Measurements from ENCODE around the gene DEGS1. TPM values are rescaled to one million over a fixed set of nuclear protein-coding genes. Genes with fewer than 3 reads are reported as not detected.

The DEGS1 gene
- total RNA-seq, 1 experiment from 2014 or later = 59.8 TPM

- H3K4me3 Mint-ChIP-seq = peak overlapping the region; percentile 44 to 71
- Histone ChIP-seq H3K9ac (ENCODE audit: extremely low read depth, insufficient read length, low read length) (no peak overlapping the region), H2BK20ac (ENCODE audit: low read depth, low read length, poor library complexity, severe bottlenecking) (no peak overlapping the region), H4K91ac (ENCODE audit: insufficient read length, low read depth, low read length) (no peak overlapping the region), H3K23me2 (ENCODE audit: insufficient read length, low read depth, low read length, poor library complexity, severe bottlenecking) (no peaks in the 10 kb centered on the region), H3K9me3 (ENCODE audit: control insufficient read depth, low read depth, low read length) (no peaks in the 10 kb centered on the region), H3K4me1 (ENCODE audit: insufficient read depth, low read length) (no peaks in the 10 kb centered on the region), H4K5ac (ENCODE audit: insufficient read length, low read depth, low read length) (no peak overlapping the region), H3T11ph (ENCODE audit: low read length) (no peak overlapping the region), H3K18ac (ENCODE audit: insufficient read length, low read depth, low read length) (peak overlapping the region; percentile 65), H4K8ac (replicated peaks; ENCODE audit: insufficient read length, low read depth, low read length) (no peak overlapping the region), H3K27me3 (ENCODE audit: insufficient read depth, low read length) (no peaks in the 10 kb centered on the region), H2BK120ac (ENCODE audit: low read depth, low read length, poor library complexity, severe bottlenecking) (no peak overlapping the region), H2AK5ac (ENCODE audit: insufficient read length, low read length) (no peak overlapping the region), H2BK12ac (ENCODE audit: insufficient read length, low read depth, low read length) (no peak overlapping the region), H3K79me2 (ENCODE audit: insufficient read depth, low read length) (no peaks in the 10 kb centered on the region), H3K79me1 (ENCODE audit: insufficient read depth, low read depth, low read length, poor library complexity, severe bottlenecking) (no peaks in the 10 kb centered on the region), H3K4ac (ENCODE audit: low read depth, low read length) (no peak overlapping the region), H2BK15ac (ENCODE audit: low read depth, low read length) (no peak overlapping the region), H2AFZ (ENCODE audit: low read length) (no peak overlapping the region), H3K27ac (ENCODE audit: insufficient read length, low read depth, low read length) (no peak overlapping the region), H3K14ac (ENCODE audit: insufficient read depth, low read length) (peak overlapping the region; percentile 59; the same call in 1 of the 2 replicates), H2BK5ac (ENCODE audit: insufficient read length, low read length) (no peak overlapping the region), H3K56ac (ENCODE audit: insufficient read length, low read depth, low read length) (no peak overlapping the region), H3K23ac (ENCODE audit: insufficient read length, low read depth, low read length) (no peak overlapping the region), H4K20me1 (ENCODE audit: control insufficient read depth, insufficient read depth, insufficient read length) (no peaks in the 10 kb centered on the region), H3K4me2 (ENCODE audit: insufficient read depth, insufficient read length, low read length) (peak overlapping the region; percentile 34)
- peak overlapping the region in 1 of 3 experiments; percentile 92; a peak in 2 of 7 replicates for H3K27ac Mint-ChIP-seq
- peaks cover 3 to 10% (median 4%) of the 10 kb centered on the region in 3 experiments; a peak in 5 of 7 replicates for H3K36me3 Mint-ChIP-seq (ENCODE audit: insufficient read depth in 1 of 3, low read depth in 3 of 3)
- peaks cover 6 to 9% of the 10 kb centered on the region in 2 experiments for H3K9me3 Mint-ChIP-seq
- peak; percentile 77 for DNase-seq
- peaks cover 2% of the 10 kb centered on the region for H3K27me3 Mint-ChIP-seq (ENCODE audit: low read depth)
- no CpG with 5 or more reads among the region's 21 CpGs for WGBS (ENCODE audit: extremely low coverage, insufficient read length, low lambda C conversion rate)
- TF ChIP-seq CTCF (conservative IDR thresholded peaks at IDR 0.05) = no peak
- peaks cover 5 to 8% of the 10 kb centered on the region in 2 experiments for H3K4me1 Mint-ChIP-seq
Measured at GRCh38 chr1:224175617-224176016, 7.4 kb upstream of the DEGS1 start.
